ENCODE measurements around the gene KCNJ6. TPM values are rescaled to one million over a fixed set of nuclear protein-coding genes. Genes with fewer than 3 reads are reported as not detected.
"Not testable (repeated sequence)": the region's sequence is repeated elsewhere in the genome, so short reads cannot be mapped to it uniquely, and the experiment has no call there.

Gene KCNJ6
- total RNA-seq, 1 donor from 2014 or later, result not detected

DNA sequence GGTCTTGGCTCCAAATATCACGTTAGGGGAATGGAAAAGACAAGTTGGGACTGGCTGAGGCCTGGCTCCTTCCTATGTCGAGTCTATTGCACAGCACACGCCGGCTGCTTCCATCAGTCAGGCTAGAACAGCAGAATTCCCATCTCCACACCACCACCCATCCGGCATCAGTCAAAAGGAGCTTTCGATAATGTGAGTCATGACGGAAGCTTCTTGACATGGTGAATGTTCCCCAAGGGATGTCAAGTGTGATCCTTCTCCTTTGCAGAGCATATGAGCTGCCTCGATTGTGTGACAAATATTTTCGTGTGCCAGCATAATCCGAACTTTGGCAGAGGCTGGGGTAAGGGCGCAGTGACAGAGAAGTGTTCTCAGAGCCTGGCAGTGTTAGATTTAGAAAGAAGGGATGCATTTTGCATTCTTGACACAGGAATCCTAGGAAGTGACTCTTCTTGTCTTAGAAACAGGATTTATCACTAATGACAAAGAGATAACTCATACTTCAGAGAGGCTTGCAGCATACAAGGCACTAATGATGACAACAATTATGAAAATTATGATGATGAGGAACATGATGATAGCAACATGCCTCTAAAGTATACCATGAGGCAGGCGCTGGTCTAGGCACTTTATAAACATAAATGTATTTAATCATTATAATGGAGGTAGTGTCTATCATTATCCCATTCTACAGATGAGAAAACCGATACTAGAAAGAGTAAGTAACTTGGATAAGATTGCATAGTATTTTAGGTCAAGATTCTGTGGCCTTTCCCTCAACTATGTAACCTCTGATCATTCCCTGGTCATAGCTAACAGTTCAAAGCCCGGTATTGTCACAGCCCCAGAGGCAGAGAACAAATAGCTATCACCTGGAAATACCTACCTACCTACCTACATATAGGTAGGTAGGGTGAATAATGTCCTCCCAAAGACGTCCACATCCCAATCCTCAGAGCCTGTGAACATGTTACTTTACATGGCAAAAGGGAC lies 135.0 kb downstream of the KCNJ6 start:
- DNase-seq (ENCODE audit: low spot score), result no peak

DNA sequence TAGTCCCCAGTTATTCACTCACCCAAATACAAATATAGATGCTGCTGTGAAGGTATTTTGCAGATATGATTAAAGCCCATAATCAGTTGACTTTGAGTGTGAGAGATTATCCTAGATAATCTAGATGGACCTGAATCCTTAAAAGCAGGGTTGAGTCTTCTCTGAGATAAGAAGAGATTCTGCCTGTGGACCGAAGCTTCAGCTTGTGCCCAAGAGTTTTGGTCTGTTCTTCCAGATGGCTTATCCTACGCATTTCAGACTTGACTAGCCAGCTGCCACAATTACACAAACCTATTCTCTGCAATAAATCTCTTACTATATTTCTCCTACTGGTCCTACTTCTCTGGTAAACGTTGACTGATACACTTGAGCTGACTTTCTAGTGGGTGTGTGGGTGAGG lies 145.1 kb downstream of the KCNJ6 start:
- no peak for DNase-seq (ENCODE audit: low spot score)

DNA sequence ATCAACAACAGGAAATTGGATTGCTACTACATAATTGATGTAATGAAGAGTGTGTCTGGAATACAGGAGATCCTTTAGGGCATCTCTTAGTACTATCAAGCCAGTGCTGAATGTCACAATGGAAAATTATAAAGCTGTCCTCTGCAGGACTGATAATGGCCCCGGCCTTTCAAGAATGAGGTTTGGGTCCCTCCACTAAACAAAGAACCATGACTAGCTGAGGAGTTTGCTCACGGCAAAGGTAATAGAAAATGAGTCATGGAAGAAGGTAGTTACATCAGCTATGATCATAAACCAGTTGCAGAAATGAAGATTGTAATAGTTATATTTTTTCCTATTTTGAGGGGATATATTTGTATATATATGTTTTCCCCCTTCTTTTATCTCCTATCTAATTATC lies 145.8 kb downstream of the KCNJ6 start:
- DNase-seq (ENCODE audit: low spot score), result no peak

DNA sequence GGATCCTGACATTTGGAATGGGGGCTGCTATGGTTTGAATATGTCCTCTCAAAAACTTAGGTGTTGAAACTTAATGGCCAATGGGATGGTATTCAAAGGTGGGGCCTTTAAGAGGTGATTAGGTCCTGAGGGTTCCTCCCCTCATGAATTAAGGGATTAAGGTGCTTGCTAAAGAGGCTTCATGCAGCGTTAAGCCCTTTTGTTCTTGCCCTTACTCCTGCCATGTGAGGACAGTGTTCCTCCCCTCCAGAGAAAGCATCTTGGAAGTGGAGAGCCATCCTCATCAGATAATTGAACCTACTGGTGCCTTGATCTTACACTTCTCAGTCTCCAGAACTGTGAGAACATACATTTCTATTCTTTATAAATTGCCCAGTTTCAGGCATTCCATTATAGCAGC lies 146.6 kb downstream of the KCNJ6 start:
- no peak for DNase-seq (ENCODE audit: low spot score)

DNA sequence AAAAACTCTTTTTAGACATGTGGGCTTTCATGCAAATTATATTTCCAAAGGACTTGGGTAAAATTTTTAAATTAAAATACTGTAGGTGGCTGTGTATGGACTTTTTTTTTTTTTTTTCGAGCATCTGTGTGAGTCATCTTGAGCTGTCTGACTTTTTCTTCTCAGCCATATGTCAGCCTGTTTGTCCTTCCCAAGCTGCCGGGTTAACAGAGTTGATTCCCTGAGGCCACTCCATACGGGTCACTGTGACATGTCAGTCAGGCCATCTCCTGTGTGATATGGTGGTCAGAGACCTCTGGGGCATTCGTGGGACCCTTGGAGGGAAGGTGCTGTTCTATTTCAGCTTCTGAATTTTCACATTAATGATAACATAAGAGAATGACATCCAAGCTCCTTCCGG lies 148.3 kb downstream of the KCNJ6 start:
- DNase-seq (ENCODE audit: low spot score), result no peak

DNA sequence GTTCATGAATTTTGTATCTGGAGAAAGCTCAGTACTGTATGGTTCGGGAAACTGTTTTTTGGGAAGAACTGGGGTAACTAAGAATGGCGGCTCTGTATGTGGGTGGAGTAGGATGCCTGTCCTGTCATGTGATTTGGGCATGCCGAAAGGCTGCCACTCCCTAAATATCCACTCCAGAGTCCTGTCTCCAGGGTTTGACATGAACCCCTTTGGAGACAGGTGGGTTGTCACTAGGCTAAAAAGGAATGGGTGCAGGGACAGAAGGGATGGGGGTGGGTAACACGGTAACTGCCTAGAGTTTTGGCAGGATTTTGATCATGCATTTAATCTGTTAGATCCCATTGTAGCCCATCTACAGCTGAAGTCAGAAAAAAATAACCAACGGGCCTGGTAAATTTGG lies 150.1 kb downstream of the KCNJ6 start:
- DNase-seq (ENCODE audit: low spot score), result no peak

DNA sequence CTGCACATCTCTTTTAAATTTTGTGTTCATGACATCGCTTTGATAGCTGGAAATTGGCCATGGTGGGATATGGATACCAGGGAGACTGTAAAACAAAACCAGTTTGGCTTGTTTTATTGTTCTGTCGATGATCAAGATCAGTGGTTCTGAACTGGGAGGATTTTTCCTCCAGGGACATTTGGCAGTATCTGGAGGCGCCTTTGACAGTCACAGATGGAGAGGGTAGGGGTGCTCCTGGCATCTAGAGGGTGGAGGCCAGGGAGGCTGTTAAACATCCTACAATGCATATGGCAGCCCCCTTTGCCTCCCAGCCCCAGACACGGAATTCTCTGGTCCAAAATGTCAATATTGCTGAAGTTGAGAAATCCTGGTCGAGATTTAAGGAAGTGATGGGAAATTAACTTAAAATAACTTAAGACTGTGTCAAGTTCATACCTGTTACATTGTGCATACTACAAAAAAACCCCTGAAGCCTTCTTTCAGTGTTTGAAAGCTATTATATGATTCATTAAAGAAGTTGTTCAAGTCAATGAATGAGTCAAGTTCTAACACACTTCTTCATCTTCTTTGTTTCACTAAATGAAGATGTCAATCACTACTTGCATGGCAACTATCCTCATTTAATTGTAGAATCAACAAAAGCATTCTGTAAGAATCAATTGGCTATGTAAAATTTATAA lies 150.9 kb downstream of the KCNJ6 start:
- DNase-seq (ENCODE audit: low spot score), result no peak

DNA sequence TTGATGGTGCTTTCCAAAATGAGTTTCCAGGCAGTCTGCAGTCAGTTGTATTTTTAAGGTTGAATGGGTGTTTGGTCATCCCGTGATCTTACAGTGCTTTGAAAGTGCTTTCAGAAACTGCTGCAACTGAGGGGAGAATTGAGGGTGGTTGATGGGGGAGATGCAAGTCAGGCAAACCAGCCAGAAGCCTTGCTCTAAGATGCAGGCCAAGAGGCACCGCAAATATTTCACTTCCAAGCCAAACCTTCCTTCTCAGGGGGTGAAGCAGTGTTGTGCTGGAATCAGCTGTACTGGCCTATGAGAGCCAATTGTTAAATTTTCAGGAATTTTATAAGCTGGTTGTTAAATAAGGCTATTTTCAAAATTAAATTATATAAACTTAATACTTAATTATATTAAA lies 151.6 kb downstream of the KCNJ6 start:
- no peak for DNase-seq (ENCODE audit: low spot score)

DNA sequence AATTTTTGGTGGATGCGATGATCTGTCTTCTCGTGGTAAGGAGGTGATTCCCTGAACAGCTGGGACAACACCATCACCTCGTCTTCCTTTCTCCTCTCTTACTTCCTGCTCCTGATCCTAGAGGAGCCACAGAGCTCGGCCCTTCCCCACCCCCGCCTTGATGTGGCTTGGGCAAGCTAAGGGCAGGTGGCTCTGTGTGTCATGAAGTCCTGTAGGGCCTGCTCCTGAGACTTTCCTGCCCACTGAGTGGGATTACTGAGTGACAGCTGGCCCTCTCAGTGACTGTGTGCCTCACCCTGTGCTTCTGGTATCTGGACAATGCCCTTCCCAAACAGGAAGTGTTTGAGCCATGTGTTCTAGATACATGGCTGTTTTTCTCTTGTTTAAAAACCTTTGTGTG lies 153.0 kb downstream of the KCNJ6 start:
- no peak for DNase-seq (ENCODE audit: low spot score)

DNA sequence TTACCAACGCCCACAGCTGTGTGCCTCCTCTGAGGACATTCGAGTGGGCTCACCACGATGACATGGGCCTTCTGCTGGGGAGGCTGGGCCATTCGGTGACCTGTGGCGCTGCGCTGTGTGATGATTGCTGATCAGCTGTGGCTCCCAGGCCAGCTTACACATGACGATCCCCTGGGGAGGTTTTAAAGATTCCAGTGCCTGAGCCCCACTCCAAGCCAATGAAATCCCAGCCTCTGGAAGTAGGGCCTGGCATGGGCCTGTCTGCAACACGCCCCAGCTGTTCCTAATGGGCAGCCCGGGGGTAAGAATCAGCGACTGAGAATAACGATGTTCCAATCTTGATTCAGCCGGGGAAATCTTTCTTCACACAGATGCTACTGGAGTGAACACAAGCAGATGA lies 153.7 kb downstream of the KCNJ6 start:
- DNase-seq (ENCODE audit: low spot score), result no peak

DNA sequence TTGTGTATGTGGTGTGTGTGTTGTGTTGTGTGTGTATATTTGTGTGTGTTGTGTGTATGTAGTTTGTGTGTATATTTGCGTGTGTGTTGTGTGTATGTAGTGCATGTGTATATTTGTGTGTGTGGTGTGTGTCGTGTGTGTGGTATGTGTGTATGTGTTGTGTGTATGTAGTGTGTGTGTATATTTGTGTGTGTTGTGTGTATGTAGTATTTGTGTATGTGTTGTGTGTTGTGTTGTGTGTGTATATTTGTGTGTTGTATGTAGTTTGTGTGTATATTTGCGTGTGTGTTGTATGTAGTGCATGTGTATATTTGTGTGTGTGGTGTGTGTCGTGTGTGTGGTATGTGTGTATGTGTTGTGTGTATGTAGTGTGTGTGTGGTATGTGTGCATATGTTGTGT lies 154.9 kb downstream of the KCNJ6 start:
- DNase-seq (ENCODE audit: low spot score), result not testable (repeated sequence)

DNA sequence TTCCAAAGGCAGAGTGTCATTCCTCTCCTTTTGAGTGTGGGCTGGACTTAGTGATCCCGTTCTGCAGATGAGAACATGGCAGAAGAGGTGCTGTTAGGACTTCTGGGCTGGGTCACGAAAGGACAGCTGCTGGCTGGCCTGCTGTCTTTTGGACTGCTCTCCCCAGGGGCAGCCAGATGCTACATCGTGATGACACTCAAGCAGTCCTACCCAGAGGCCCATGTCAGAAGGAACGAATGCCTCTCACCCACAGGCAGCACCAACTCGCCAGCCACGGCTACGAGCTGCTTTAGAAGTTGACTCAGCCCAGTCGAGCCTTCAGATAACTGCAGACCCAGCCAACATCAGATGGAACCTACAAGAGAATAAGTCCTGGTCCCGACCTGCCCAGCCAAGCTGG lies 156.5 kb downstream of the KCNJ6 start:
- no peak for DNase-seq (ENCODE audit: low spot score)

DNA sequence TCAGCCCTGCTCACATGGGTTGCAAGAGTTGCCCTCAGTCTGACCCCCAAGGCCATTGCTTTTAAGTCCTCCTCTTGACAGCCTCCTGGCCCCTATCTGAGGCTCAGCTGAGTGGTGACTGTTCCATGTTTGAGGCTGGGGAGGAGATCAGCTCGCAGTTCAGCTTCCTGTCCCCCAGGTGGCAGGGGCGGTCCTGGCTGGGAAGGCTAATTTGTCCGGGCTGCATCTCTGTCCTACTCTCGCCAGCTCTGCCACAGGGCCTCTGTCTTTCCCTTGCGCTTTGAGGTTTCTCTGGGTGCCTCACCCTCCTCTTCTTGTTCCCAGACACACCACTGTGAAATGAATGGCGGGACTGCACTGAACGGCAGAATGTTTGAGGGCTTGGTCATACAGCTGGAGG lies 157.3 kb downstream of the KCNJ6 start:
- no peak for DNase-seq (ENCODE audit: low spot score)

DNA sequence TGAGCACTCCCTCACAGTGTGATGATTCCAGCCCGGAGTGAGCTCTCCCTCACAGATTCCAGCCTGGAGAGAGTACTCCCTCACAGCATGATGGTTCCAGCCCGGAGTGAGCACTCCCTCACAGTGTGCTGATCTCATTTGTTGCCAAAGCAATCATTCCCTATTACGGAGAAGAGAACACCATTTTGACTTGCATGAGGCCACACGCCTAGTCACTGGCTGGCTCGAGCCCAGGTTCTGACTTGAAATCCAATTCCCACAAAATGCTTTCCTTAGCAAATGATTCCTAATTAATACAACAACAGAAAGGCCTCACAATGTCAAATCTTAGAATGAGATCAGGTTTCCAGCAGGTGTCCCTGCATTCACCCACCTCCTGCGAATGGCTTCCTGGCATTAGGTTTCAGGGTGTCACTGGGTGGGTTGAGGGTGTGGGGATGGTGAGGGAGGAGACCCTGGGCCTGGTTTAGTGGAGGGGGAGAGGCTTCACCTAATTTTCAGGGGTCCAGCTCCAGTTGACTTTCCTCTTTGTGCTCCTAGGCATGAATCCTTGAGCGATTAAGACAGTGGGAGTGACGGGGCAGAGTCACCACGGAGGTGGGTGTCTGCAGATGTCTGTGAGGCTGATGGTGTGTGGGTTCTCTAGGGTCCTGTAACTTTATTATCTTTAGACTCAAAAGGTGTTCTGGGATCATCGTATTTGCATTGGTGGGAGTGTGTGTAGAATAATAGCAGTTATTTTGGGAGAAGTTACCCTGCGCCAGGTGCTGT lies 158.5 kb downstream of the KCNJ6 start:
- DNase-seq (ENCODE audit: low spot score), result no peak

DNA sequence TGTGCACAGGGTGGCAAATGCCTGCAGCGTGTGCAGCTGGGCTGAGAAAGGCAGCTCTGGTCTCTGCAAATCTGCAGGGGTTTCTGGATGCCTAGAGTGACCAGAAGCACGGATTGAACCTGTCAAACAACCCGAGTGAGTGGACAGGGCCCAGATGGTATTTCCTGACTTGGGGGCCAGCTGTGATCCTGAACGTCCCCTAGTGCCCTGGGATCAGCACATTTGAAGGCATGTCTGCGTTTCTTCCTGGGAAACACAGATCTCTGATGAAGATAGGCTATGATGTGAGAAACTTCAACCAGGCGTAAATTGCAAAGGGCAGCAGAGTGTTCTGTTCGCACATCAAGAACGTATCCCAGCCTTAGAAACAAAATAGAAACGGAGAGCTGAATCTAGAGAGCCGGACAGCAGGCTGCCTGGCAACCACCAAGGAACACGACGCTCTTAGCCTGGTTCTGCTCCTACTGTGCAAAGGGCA lies 163.1 kb downstream of the KCNJ6 start:
- DNase-seq (ENCODE audit: low spot score), result no peak

DNA sequence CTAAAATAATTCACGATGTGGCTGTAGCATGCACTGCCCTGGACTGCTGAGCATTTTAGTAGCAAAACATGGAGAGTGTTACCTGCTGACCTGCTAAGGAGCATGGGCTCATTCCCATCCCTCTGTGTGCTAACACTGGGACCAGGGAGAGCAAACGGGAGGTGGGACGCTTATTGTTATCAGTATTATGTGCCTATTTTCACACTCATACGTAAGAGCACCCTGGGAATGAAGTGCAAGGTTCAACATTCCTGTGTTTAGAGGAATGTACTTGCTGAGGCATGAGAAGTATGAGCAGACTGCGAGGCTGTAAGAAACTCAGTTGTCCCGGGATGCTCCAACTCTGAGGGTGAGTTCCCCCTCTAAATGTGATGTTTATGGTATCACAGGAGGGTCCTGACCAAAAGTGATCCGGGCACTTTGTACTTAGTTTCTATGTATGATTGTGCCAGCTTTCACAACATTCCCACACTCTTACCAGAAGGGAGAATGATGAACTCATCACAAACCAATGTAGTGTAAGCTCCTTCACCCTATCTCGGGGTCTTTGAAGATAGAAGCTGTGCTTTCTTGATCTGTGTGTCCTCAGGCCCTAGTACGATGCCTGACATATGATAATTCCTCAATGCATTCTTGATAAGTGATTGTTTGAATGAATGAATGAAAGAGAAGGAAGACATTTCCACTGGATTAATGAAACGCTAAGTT lies 164.8 kb downstream of the KCNJ6 start:
- DNase-seq (ENCODE audit: low spot score), result no peak

DNA sequence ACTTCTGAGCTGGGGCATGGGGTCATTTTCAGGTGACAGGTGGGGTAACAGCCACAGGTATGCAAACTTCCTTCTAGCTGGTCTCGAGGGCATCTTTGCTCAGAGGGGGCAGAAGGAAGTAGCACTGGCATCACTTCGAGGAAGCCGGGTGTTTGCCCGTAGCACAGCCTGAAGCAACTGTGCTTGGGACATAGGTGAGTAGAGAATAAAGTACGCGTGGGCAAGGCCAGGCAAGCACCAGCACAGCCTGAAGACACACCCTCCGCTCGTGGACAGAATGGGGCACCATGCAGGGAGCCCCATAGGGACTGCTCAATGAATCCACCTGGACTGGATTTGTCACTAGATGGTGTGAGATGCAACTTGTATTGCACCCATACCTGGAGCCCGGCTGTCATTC lies 167.1 kb downstream of the KCNJ6 start:
- DNase-seq (ENCODE audit: low spot score), result no peak

DNA sequence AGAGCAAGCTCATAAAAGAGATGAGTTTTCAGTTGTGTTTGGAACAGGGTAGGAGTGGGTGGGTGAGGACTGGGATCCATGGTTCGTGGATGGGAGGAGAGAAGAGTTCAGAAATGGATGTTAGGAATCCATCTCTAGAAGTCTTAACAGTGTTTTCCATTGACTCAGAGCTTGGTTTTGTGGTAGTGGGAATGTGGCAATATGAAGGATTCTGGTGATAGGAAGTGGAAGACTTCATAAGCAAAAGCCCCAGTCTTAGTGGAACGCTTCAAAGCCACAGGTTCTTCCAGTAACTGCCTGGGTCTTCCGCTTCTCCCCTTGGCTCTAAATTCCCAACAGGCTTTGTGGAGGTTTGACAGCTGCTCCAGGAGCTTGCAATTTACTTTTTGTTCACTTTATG lies 167.9 kb downstream of the KCNJ6 start:
- DNase-seq (ENCODE audit: low spot score), result no peak

DNA sequence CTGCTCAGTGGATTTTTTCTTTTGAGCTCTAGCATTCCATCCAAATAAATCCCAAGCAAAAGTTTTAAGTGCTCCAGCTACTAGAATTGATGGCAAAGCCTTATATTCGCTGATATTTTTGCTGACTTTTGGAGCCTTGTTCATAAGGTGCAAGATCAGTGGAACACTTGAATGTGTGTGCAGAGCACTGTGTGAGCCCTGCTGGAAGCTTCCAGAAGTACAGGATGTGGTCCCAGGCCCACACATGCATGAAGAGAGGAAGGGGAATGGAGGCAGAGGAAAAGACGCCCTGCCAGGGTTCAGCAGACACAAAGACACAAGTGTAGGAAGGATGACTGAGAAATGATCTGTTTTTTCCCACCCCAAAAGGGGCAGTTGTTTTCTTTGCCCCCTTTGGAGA lies 169.4 kb downstream of the KCNJ6 start:
- DNase-seq (ENCODE audit: low spot score), result no peak

DNA sequence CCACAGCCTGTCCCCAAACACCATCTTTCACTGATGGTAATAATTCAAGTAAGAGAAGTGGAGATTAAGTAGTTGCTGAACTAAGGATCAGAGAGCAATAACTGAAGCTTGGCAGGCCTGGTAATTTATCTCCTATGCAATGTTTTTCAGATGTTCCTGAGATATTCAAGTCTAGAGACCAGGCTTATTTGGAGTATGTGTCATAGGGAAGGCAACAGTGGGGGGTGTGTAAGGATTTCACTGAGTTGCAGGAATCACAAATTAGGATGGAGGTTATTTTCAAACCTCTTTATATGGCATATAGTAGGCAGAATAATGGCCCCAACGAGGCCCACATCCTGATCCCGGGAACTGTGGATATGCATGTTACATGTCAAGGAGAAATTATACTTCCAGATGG lies 171.7 kb downstream of the KCNJ6 start:
- DNase-seq (ENCODE audit: low spot score), result no peak

DNA sequence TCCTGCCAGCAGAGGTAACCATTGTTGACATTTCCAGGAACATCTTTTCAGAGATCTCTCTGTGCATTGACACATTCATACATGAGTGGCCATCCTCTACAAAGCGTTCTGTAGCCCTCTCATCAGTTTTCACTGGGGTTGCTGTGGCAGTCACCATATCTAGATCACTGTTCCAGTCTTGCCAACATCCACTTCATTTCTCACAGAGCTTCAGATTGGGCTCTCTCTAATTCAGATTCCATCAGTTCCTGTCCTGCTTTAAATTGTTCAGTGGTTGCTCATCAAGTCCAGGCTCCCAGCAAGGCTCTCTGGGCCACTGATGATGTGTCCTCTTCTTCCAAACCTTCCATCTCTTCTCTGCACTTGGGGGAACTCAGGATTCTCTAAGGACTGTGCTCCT lies 173.7 kb downstream of the KCNJ6 start:
- DNase-seq (ENCODE audit: low spot score), result no peak

Measured in mesenteric fat pad (tissue), 1 donor.